ENCODE data around the gene NUP93. TPM values are rescaled to one million over a fixed set of nuclear protein-coding genes. Genes with fewer than 3 reads are reported as not detected.

The NUP93 gene
- total and polyA plus RNA-seq, 2 experiments from 2014 or later = 23.5 to 35.7 TPM

- H3K9me3 ChIP-seq (ENCODE audit: low read depth) = no peaks in the 10 kb centered on the region
- DNase-seq (ENCODE audit: low spot score) = no peak
- no peak overlapping the region for H3K4me2 ChIP-seq
- no peak overlapping the region for H3K4me3 ChIP-seq
- H2AFZ ChIP-seq = no peak overlapping the region
- 95% methylated on average over 7 of the region's 7 CpGs for WGBS (ENCODE audit: low lambda C conversion rate, missing lambda C conversion rate)
- no peaks in the 10 kb centered on the region for H4K20me1 ChIP-seq (ENCODE audit: insufficient read depth, poor library complexity, severe bottlenecking)
- H3K27ac ChIP-seq = no peak overlapping the region
- no peak for TF ChIP-seq EZH2phosphoT487 (IDR thresholded peaks at IDR 0.05; ENCODE audit: low read depth, severe bottlenecking, unreplicated experiment)
- TF ChIP-seq EZH2 (IDR thresholded peaks at IDR 0.05; ENCODE audit: borderline replicate concordance) = no peak
- no peak for TF ChIP-seq CTCF (IDR thresholded peaks at IDR 0.05; ENCODE audit: poor library complexity)
- peaks cover 13% of the 10 kb centered on the region for H3K27me3 ChIP-seq
- H3K9me2 ChIP-seq (replicated peaks; ENCODE audit: insufficient read depth) = no peaks in the 10 kb centered on the region
- no peaks in the 10 kb centered on the region for H3K36me3 ChIP-seq (replicated peaks; ENCODE audit: insufficient read depth, low read depth)
- H3K4me1 ChIP-seq (ENCODE audit: insufficient read depth) = peaks cover 7% of the 10 kb centered on the region
- H3K79me2 ChIP-seq = no peaks in the 10 kb centered on the region
Measured at GRCh38 chr16:56686758-56687157, 43.2 kb upstream of the NUP93 start.

GRCh38 chr16:56688762-56689161, 41.2 kb upstream of the NUP93 start:
- 50% methylated on average over 1 of the region's 1 CpG for WGBS (ENCODE audit: low lambda C conversion rate, missing lambda C conversion rate)
- Histone ChIP-seq H3K27me3 (peaks cover 1% of the 10 kb centered on the region), H3K79me2 (no peaks in the 10 kb centered on the region), H3K9me2 (replicated peaks; ENCODE audit: insufficient read depth) (no peaks in the 10 kb centered on the region), H3K36me3 (replicated peaks; ENCODE audit: insufficient read depth, low read depth) (no peaks in the 10 kb centered on the region), H4K20me1 (ENCODE audit: insufficient read depth, poor library complexity, severe bottlenecking) (no peaks in the 10 kb centered on the region), H3K4me1 (ENCODE audit: insufficient read depth) (no peaks in the 10 kb centered on the region), H3K9me3 (ENCODE audit: low read depth) (no peaks in the 10 kb centered on the region), H3K4me3 (no peak overlapping the region), H3K27ac (no peak overlapping the region), H3K4me2 (no peak overlapping the region), H2AFZ (no peak overlapping the region)
- no peak for TF ChIP-seq CTCF (IDR thresholded peaks at IDR 0.05; ENCODE audit: poor library complexity)
- DNase-seq (ENCODE audit: low spot score) = no peak

- Histone ChIP-seq H3K4me2 (no peak overlapping the region), H3K9me3 (ENCODE audit: low read depth) (no peaks in the 10 kb centered on the region)
Measured at GRCh38 chr16:56689171-56689570, 40.8 kb upstream of the NUP93 start.

More at GRCh38 chr16:56689171-56689570, 40.8 kb upstream of the NUP93 start:
- 86% methylated on average over 3 of the region's 3 CpGs for WGBS (ENCODE audit: low lambda C conversion rate, missing lambda C conversion rate)
- Histone ChIP-seq H3K79me2 (no peaks in the 10 kb centered on the region), H2AFZ (no peak overlapping the region), H3K36me3 (replicated peaks; ENCODE audit: insufficient read depth, low read depth) (no peaks in the 10 kb centered on the region), H3K27ac (no peak overlapping the region), H3K27me3 (no peaks in the 10 kb centered on the region), H3K4me3 (no peak overlapping the region), H4K20me1 (ENCODE audit: insufficient read depth, poor library complexity, severe bottlenecking) (no peaks in the 10 kb centered on the region), H3K4me1 (ENCODE audit: insufficient read depth) (no peaks in the 10 kb centered on the region), H3K9me2 (replicated peaks; ENCODE audit: insufficient read depth) (no peaks in the 10 kb centered on the region)
- no peak for DNase-seq (ENCODE audit: low spot score)
- TF ChIP-seq EZH2phosphoT487 (IDR thresholded peaks at IDR 0.05; ENCODE audit: low read depth, severe bottlenecking, unreplicated experiment) (no peak), EZH2 (IDR thresholded peaks at IDR 0.05; ENCODE audit: borderline replicate concordance) (no peak), CTCF (IDR thresholded peaks at IDR 0.05; ENCODE audit: poor library complexity) (no peak)

Measured in hepatocyte (in vitro differentiated cells).